GM20000 (cell line): ENCODE measurements around the gene GNG2.

ENCODE experiments used
- DNase-seq: peaks from one replicate; pipeline ENCODE4 v3.0.0; 2012; ENCODE audit warnings: low spot score
- CTCF ChIP-seq: IDR thresholded peaks from 2 replicates; pipeline ENCODE4 v1.5.1; 2012; ENCODE audit warnings: mild to moderate bottlenecking, control low read depth; ENCODE audit errors: extremely low read depth, missing control alignments

Gene GNG2

DNA sequence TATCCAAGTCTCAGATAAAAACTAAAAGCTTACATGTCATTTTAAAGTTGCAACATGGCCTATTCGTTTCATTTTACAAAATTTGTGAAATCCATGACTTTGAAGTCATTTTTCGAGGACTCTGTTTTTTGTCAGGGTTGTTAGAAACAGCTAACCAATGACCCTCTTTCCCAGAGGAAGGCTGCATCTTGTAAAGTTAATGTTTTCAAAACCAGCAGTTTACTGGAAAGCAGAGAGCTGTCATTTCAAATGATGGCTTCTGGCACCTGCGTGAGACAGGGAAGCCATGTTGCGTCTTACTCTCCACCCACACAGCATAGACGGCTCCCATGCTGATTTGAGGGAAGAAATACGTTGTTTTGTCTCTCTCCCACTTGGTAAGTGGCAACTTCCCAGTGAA lies 78.8 kb downstream of the GNG2 start:
- DNase-seq, result no peak
- no peak for TF ChIP-seq CTCF

- no peak for TF ChIP-seq CTCF
- peak; percentile 21 for DNase-seq
These were observed 79.4 kb downstream of the GNG2 start for GRCh38 chr14:51939755-51940301.

DNA sequence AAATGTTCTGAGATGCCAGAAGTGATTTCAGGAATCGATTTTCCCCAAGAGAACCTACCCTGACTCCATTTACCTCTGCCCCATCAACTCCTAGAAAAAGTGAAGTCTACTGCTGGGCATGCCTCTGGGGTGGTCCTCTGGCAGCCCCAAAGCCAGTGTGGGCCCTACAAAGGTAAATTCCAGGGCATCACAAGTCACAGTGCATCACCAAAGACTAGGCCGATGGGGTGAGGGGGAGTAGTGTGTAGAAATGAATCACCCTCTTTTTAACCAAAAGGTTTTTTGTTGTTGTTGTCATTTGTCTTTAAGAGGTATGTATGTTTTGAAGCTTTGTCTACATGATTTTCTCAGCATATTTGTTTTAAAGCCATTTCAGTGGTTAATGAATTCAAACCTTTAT lies 82.6 kb downstream of the GNG2 start:
- TF ChIP-seq CTCF, result no peak
- no peak for DNase-seq

GRCh38 chr14:51950007-51950406 lies 89.6 kb downstream of the GNG2 start:
- TF ChIP-seq CTCF, result no peak
- no peak for DNase-seq

GRCh38 chr14:51951656-51952055 lies 91.2 kb downstream of the GNG2 start:
- no peak for TF ChIP-seq CTCF
- DNase-seq, result no peak

GRCh38 chr14:51954031-51954430 lies 93.6 kb downstream of the GNG2 start:
- no peak for DNase-seq
- no peak for TF ChIP-seq CTCF

DNA sequence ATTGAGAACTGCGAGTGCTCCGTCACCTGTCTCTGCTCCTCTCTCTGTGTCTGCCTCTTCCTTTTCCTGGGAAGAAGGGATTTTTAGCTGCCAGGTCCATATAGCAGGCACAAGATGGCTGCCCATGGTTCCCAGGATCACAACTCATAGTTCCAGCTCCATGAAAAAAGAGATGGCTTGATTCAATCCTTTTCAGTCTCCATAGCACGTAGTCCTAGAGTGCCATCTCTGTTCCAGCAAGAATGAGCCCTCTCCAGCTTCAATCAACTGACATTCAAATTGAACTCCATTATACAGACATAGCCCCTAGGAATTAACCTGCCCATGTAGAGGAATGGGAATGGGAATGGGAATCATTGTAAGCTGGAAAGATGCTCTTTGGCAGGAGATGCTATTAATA lies 94.2 kb downstream of the GNG2 start:
- TF ChIP-seq CTCF, result no peak
- no peak for DNase-seq
